ENCODE data around the gene CYLC2.

CYLC2 gene

DNA sequence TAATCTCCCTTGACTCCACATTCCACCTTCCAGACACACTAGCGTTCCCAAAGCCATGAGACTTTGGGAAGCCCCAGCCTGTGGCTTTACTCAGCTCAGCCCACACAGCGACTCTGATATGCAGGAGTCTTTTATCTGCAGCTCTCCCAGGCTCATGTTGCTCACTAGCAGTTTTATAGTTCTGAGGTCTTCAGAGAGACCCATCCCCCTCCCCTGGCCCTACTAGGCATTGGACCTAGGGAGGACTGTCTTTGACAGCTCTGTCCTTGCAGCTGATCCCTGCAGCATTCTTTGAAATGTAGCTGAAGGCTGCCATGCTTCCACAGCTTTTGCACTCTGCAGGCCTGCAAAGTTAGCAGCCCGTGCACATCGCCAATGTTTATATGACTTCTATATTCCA is 19.9 kb upstream of the CYLC2 start:
- DNase-seq (ENCODE audit: low read depth): no peak
- H3K4me3 ChIP-seq (replicated peaks; ENCODE audit: low read depth, low read length): no peak overlapping the region
- TF ChIP-seq, protein P1, sequence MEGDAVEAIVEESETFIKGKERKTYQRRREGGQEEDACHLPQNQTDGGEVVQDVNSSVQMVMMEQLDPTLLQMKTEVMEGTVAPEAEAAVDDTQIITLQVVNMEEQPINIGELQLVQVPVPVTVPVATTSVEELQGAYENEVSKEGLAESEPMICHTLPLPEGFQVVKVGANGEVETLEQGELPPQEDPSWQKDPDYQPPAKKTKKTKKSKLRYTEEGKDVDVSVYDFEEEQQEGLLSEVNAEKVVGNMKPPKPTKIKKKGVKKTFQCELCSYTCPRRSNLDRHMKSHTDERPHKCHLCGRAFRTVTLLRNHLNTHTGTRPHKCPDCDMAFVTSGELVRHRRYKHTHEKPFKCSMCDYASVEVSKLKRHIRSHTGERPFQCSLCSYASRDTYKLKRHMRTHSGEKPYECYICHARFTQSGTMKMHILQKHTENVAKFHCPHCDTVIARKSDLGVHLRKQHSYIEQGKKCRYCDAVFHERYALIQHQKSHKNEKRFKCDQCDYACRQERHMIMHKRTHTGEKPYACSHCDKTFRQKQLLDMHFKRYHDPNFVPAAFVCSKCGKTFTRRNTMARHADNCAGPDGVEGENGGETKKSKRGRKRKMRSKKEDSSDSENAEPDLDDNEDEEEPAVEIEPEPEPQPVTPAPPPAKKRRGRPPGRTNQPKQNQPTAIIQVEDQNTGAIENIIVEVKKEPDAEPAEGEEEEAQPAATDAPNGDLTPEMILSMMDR (IDR thresholded peaks at IDR 0.05; ENCODE audit: low read length, missing control alignments): no peak

DNA sequence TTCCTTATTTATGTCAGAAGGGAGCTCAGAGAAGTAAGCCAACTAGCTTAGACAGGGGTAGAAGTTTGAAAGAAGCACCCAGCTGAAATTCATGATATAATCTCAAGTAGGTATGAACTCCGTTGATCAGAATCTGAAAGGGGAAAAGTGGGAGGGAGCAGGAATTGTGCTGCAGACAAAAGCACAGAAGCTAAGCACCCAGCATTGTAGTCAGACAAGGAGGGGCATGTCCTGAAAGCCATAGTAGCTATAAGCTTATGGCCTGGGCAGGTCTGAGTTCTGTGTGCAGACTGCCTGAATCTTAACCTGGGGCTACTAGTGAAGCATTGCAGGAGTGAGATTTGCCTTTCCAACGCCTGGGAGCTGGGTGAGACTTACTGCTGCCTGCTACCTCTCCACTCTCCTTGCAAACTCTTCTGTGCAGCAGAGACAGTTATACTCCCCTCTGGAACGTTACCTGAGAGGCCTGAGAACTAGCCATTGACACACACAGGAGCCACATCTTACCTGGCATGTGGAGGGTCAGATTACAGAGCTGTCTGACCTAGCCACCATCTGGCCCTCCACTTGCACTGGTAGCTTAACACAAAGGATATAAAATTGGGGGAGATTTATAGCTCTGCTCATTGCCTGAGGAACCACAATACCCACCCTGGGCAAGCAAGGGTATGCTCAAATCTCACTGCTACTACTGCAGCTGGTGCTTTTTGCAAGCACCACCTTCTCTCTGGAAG is 9.8 kb upstream of the CYLC2 start:
- DNase-seq (ENCODE audit: low read depth): no peak
- TF ChIP-seq, protein P1 (IDR thresholded peaks at IDR 0.05; ENCODE audit: low read length, missing control alignments): no peak

DNA sequence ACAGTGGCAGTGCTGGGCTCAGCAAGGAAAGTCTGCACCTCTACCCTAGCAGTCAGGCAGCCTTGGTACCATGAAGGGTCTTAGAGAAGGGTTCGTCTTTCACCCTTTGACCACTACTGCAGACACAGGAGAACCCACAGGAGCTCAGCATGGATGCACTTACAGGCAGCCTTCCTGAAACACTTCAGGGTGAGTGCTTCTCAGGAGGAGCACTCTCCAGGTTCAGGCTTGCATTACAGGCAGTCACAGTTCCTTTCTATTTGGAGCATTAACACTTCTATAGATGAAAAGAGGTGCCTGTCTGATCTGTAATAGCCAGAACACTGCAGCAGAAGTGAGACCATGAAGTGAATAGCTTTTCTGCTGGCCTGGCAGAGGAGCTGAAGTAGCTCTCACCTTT is 8.7 kb upstream of the CYLC2 start:
- DNase-seq (ENCODE audit: low read depth): no peak
- TF ChIP-seq, protein P1 (IDR thresholded peaks at IDR 0.05; ENCODE audit: low read length, missing control alignments): no peak
- H3K4me3 ChIP-seq (replicated peaks; ENCODE audit: low read depth, low read length): no peak overlapping the region

More for the DNA sequence above, 9.8 kb upstream of the CYLC2 start:
- H3K4me3 ChIP-seq (replicated peaks; ENCODE audit: low read depth, low read length): no peak overlapping the region

DNA sequence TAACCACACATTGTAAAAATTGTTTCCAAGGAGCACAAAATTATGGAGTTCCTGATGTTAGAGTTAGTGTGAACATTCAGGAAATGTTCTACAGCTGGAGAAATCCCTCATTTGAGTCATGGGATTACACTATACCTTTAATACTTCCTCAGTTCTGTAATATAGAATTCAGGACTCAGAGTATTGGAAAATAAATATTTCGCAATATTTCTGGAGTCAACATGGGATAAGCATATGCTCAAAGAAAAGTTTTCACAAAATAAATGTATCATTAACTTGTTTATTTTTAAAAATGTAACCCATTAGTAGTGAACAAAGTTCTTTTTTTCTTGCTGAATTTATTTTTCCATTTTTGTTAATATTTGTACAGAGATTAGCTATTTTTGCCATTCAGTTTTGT is 8.6 kb downstream of the CYLC2 start:
- DNase-seq (ENCODE audit: low read depth): no peak
- TF ChIP-seq, protein P1 (IDR thresholded peaks at IDR 0.05; ENCODE audit: low read length, missing control alignments): no peak
- H3K4me3 ChIP-seq (replicated peaks; ENCODE audit: low read depth, low read length): no peak overlapping the region

DNA sequence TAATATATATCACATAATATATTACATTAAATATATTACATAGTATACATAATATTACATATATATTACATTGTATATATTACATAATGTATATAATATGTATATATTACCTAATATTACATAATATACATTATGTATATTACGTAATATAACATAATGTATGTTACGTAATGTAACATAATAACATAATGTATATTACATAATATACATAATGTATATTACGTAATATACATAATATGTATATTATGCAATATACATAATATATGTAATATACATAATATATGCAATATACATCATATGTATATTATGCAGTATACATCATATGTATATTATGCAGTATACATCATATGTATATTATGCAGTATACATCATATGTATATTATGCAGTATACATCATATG is 19.1 kb downstream of the CYLC2 start:
- no peak for DNase-seq (ENCODE audit: low read depth)
- H3K4me3 ChIP-seq (replicated peaks; ENCODE audit: low read depth, low read length): no peak overlapping the region
- TF ChIP-seq, protein P1 (IDR thresholded peaks at IDR 0.05; ENCODE audit: low read length, missing control alignments): no peak

DNA sequence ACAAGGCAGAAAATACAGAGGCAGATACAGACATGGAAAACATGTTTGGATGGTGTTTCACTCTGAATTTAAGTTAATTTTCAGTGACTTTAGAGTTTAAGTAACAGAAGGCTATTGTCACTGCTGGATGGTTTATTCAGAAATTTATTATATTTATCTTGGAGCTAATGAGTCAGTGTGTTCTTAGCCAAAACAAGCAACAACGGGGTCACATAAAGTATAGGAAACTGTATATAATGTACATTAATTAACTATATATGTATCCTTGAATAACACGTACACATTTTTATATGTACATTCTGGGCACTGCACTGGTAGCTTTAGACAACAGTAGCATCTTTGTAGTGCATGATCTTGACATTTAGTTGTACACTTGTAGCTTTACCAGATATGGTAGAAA is 30.7 kb downstream of the CYLC2 start:
- TF ChIP-seq, protein P1 (IDR thresholded peaks at IDR 0.05; ENCODE audit: low read length, missing control alignments): no peak
- DNase-seq (ENCODE audit: low read depth): no peak
- H3K4me3 ChIP-seq (replicated peaks; ENCODE audit: low read depth, low read length): no peak overlapping the region
